ENCODE measurements around the gene ATP5ME.

DNA sequence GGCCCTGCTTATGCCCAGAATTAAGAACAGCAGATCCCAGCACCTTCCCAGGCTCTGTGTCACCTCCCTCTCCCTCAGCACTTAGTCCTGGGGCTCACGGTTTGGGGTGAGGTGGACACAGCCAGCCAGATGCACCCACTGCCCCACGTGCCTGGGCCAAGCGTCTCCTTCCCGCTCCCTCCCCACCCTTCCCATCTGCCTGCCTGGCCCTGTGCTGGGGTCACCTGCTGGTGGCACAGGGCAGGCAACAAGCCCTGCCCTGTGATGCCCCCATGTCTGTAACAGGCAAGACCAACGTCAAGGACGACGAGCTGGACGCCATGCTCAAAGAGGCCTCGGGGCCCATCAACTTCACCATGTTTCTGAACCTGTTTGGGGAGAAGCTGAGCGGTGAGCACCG is 5.6 kb upstream of the ATP5ME start:
- no peak for TF ChIP-seq POLR2A (IDR thresholded peaks at IDR 0.05; ENCODE audit: low read length)
- TF ChIP-seq GATA1 (IDR thresholded peaks at IDR 0.05; ENCODE audit: low read depth, low read length), result no peak

Data from erythroblast (primary cell).